Activated T-cell treated with anti-CD3 and anti-CD28 coated beads, Interleukin-2, amount 50 U/mL, for 48 hours (primary cell): ENCODE data around the gene NT5E.

Experiments used
- DNase-seq, 2 experiments: peaks; one replicate each; pipeline ENCODE4 v3.0.0-alpha.2; 2020

Gene NT5E

GRCh38 chr6:85422996-85423395, 26.9 kb upstream of the NT5E start:
- no peak for DNase-seq

GRCh38 chr6:85424981-85425380, 24.9 kb upstream of the NT5E start:
- DNase-seq = no peak

GRCh38 chr6:85425997-85426396, 23.9 kb upstream of the NT5E start:
- DNase-seq = no peak

GRCh38 chr6:85428486-85428885, 21.4 kb upstream of the NT5E start:
- DNase-seq = no peak

- DNase-seq = no peak
Observed at GRCh38 chr6:85429346-85429745, 20.5 kb upstream of the NT5E start.

GRCh38 chr6:85431271-85431670, 18.6 kb upstream of the NT5E start:
- no peak for DNase-seq

- no peak for DNase-seq
Observed at GRCh38 chr6:85432554-85432953, 17.3 kb upstream of the NT5E start.

GRCh38 chr6:85435851-85436250, 14.0 kb upstream of the NT5E start:
- DNase-seq = no peak

- DNase-seq = no peak
Observed at GRCh38 chr6:85436411-85436810, 13.5 kb upstream of the NT5E start.

GRCh38 chr6:85436939-85437495, 12.9 kb upstream of the NT5E start:
- no peak for DNase-seq

GRCh38 chr6:85443349-85444117, 6.3 kb upstream of the NT5E start:
- no peak for DNase-seq

- peak; percentile 66 to 72 for DNase-seq
Observed at GRCh38 chr6:85449388-85449817, 480 bp upstream of the NT5E start.

- no peak for DNase-seq
Observed at GRCh38 chr6:85451565-85452306, 1.9 kb downstream of the NT5E start.

GRCh38 chr6:85452441-85452881, 2.6 kb downstream of the NT5E start:
- DNase-seq = no peak

GRCh38 chr6:85453052-85453451, 3.2 kb downstream of the NT5E start:
- DNase-seq = no peak

GRCh38 chr6:85453490-85453889, 3.6 kb downstream of the NT5E start:
- DNase-seq = no peak

GRCh38 chr6:85455471-85456026, 5.7 kb downstream of the NT5E start:
- no peak for DNase-seq

GRCh38 chr6:85456782-85457181, 6.9 kb downstream of the NT5E start:
- DNase-seq = no peak

- no peak for DNase-seq
Observed at GRCh38 chr6:85458184-85458583, 8.3 kb downstream of the NT5E start.

- DNase-seq = no peak
Observed at GRCh38 chr6:85458782-85459181, 8.9 kb downstream of the NT5E start.

GRCh38 chr6:85459224-85459901, 9.5 kb downstream of the NT5E start:
- no peak for DNase-seq

- DNase-seq = no peak
Observed at GRCh38 chr6:85460154-85460920, 10.5 kb downstream of the NT5E start.
